ENCODE data around the gene PRLHR.

DNA sequence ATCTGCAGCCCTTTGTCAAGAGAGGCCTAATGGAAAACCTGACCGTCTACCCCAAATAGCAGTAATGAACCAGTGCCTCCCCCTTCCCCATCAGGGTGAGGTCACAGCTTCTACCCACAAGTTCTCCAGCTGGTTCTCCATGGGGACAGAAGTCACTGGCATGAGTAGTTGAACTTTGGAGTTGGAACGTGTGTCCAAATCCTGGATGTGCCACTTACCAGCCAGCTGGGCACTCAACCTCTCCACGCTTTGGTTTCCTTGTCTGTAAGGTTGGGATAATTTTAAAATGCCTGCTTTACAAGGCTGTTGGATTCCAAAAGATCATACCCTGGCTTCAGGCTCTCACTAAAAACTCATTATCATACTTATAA is 25.6 kb downstream of the PRLHR start:
- TF ChIP-seq CTCF (IDR thresholded peaks at IDR 0.05; ENCODE audit: low read depth, low read length, poor library complexity, severe bottlenecking) (no peak), EZH2phosphoT487 (IDR thresholded peaks at IDR 0.05; ENCODE audit: borderline replicate concordance, low read length) (no peak)

All from DOHH2 (cell line).